ENCODE data around the gene FGB.
"Not testable (repeated sequence)": the region's sequence is repeated elsewhere in the genome, so short reads cannot be mapped to it uniquely, and the experiment has no call there.

The FGB gene

GRCh38 chr4:154579927-154580326 is 17.1 kb downstream of the FGB start:
- Mint-ChIP-seq H3K4me3 (no peak overlapping the region), H3K9me3 (no peaks in the 10 kb centered on the region), H3K4me1 (no peaks in the 10 kb centered on the region), H3K36me3 (no peaks in the 10 kb centered on the region), H3K27me3 (peaks cover 15 to 27% of the 10 kb centered on the region in 2 donors), H3K27ac (no peak overlapping the region)
- ATAC-seq (replicated peaks) (no peak), DNase-seq (no peak)

GRCh38 chr4:154582723-154583122 is 19.9 kb downstream of the FGB start:
- DNase-seq = no peak
- no peaks in the 10 kb centered on the region for H3K9me3 Mint-ChIP-seq
- peaks cover 28 to 39% of the 10 kb centered on the region in 2 donors for H3K27me3 Mint-ChIP-seq
- H3K4me1 Mint-ChIP-seq = no peaks in the 10 kb centered on the region
- H3K4me3 Mint-ChIP-seq = no peak overlapping the region
- H3K36me3 Mint-ChIP-seq = no peaks in the 10 kb centered on the region
- H3K27ac Mint-ChIP-seq = no peak overlapping the region
- no peak for ATAC-seq (replicated peaks)

- DNase-seq (no peak), ATAC-seq (replicated peaks) (no peak)
- Mint-ChIP-seq H3K36me3 (no peaks in the 10 kb centered on the region), H3K27me3 (peaks cover 28 to 40% of the 10 kb centered on the region in 2 donors), H3K4me3 (no peak overlapping the region), H3K9me3 (no peaks in the 10 kb centered on the region), H3K4me1 (no peaks in the 10 kb centered on the region), H3K27ac (no peak overlapping the region)
Observed at GRCh38 chr4:154583230-154583629, 20.4 kb downstream of the FGB start.

- Mint-ChIP-seq H3K27ac (no peak overlapping the region), H3K4me3 (no peak overlapping the region)
Observed at GRCh38 chr4:154583677-154584076, 20.9 kb downstream of the FGB start.

GRCh38 chr4:154584259-154584658 is 21.4 kb downstream of the FGB start:
- Mint-ChIP-seq H3K4me3 (no peak overlapping the region), H3K4me1 (no peaks in the 10 kb centered on the region), H3K36me3 (no peaks in the 10 kb centered on the region), H3K27me3 (peaks cover 24 to 37% of the 10 kb centered on the region in 2 donors), H3K9me3 (no peaks in the 10 kb centered on the region), H3K27ac (no peak overlapping the region)
- ATAC-seq (replicated peaks) = no peak
- no peak for DNase-seq

More at GRCh38 chr4:154583677-154584076, 20.9 kb downstream of the FGB start:
- H3K36me3 Mint-ChIP-seq = no peaks in the 10 kb centered on the region
- no peaks in the 10 kb centered on the region for H3K4me1 Mint-ChIP-seq
- no peaks in the 10 kb centered on the region for H3K9me3 Mint-ChIP-seq
- no peak for ATAC-seq (replicated peaks)
- peaks cover 28 to 40% of the 10 kb centered on the region in 2 donors for H3K27me3 Mint-ChIP-seq
- no peak for DNase-seq

GRCh38 chr4:154585369-154586018 is 22.7 kb downstream of the FGB start:
- H3K36me3 Mint-ChIP-seq = no peaks in the 10 kb centered on the region
- H3K4me1 Mint-ChIP-seq = no peaks in the 10 kb centered on the region
- DNase-seq = no peak
- no peak overlapping the region for H3K27ac Mint-ChIP-seq
- ATAC-seq (replicated peaks) = no peak
- no peaks in the 10 kb centered on the region for H3K9me3 Mint-ChIP-seq
- H3K27me3 Mint-ChIP-seq = peaks cover 25 to 47% of the 10 kb centered on the region in 2 donors
- H3K4me3 Mint-ChIP-seq = no peak overlapping the region

- no peaks in the 10 kb centered on the region for H3K36me3 Mint-ChIP-seq
- ATAC-seq (replicated peaks) (no peak), DNase-seq (no peak)
- H3K9me3 Mint-ChIP-seq = no peaks in the 10 kb centered on the region
- H3K27me3 Mint-ChIP-seq = peaks cover 25 to 51% of the 10 kb centered on the region in 2 donors
- H3K27ac Mint-ChIP-seq = no peak overlapping the region
- no peak overlapping the region for H3K4me3 Mint-ChIP-seq
- H3K4me1 Mint-ChIP-seq = no peaks in the 10 kb centered on the region
Observed at GRCh38 chr4:154586296-154587033, 23.7 kb downstream of the FGB start.

GRCh38 chr4:154588198-154588597 is 25.4 kb downstream of the FGB start:
- ATAC-seq (replicated peaks) (no peak), DNase-seq (no peak)
- Mint-ChIP-seq H3K36me3 (no peaks in the 10 kb centered on the region), H3K9me3 (no peaks in the 10 kb centered on the region), H3K27me3 (peaks cover 25 to 47% of the 10 kb centered on the region in 2 donors), H3K4me3 (no peak overlapping the region), H3K27ac (no peak overlapping the region), H3K4me1 (no peaks in the 10 kb centered on the region)

GRCh38 chr4:154589296-154590197 is 26.7 kb downstream of the FGB start:
- H3K9me3 Mint-ChIP-seq = no peaks in the 10 kb centered on the region
- no peak overlapping the region for H3K27ac Mint-ChIP-seq
- no peak for ATAC-seq (replicated peaks)

GRCh38 chr4:154590329-154591006 is 27.7 kb downstream of the FGB start, which contains the start of gene FGA:
Gene FGA (minus strand): TSS chr4:154590742. CDS start chr4:154590687, 55 bp downstream.
- Mint-ChIP-seq H3K9me3 (no peaks in the 10 kb centered on the region), H3K36me3 (no peaks in the 10 kb centered on the region), H3K27me3 (peaks cover 22 to 47% of the 10 kb centered on the region in 2 donors), H3K27ac (no peak within 1 kb of the TSS), H3K4me1 (no peaks in the 10 kb centered on the region), H3K4me3 (no peak within 1 kb of the TSS)
- DNase-seq = no peak
- ATAC-seq (replicated peaks) = no peak

More at GRCh38 chr4:154589296-154590197, 26.7 kb downstream of the FGB start:
- Mint-ChIP-seq H3K4me3 (no peak overlapping the region), H3K4me1 (no peaks in the 10 kb centered on the region), H3K36me3 (no peaks in the 10 kb centered on the region), H3K27me3 (peaks cover 27 to 50% of the 10 kb centered on the region in 2 donors)
- no peak for DNase-seq

GRCh38 chr4:154591890-154592289 is 29.1 kb downstream of the FGB start:
- ATAC-seq (replicated peaks) (no peak), DNase-seq (no peak)
- Mint-ChIP-seq H3K4me1 (no peaks in the 10 kb centered on the region), H3K36me3 (no peaks in the 10 kb centered on the region), H3K27me3 (peaks cover 17 to 36% of the 10 kb centered on the region in 2 donors), H3K4me3 (no peak overlapping the region), H3K27ac (no peak overlapping the region), H3K9me3 (no peaks in the 10 kb centered on the region)

- H3K27me3 Mint-ChIP-seq = peaks cover 21 to 29% of the 10 kb centered on the region in 2 donors
- H3K9me3 Mint-ChIP-seq = no peaks in the 10 kb centered on the region
- no peaks in the 10 kb centered on the region for H3K4me1 Mint-ChIP-seq
- H3K36me3 Mint-ChIP-seq = no peaks in the 10 kb centered on the region
- no peak overlapping the region for H3K4me3 Mint-ChIP-seq
- no peak overlapping the region for H3K27ac Mint-ChIP-seq
- DNase-seq (no peak), ATAC-seq (replicated peaks) (no peak)
Observed at GRCh38 chr4:154593868-154594267, 31.1 kb downstream of the FGB start.

GRCh38 chr4:154594343-154594742 is 31.5 kb downstream of the FGB start:
- H3K27ac Mint-ChIP-seq; DNase-seq; H3K4me3 Mint-ChIP-seq; H3K36me3 Mint-ChIP-seq; H3K4me1 Mint-ChIP-seq; H3K9me3 Mint-ChIP-seq; ATAC-seq (replicated peaks): not testable (repeated sequence)
- H3K27me3 Mint-ChIP-seq = peaks cover 21 to 27% of the 10 kb centered on the region in 2 donors

GRCh38 chr4:154595807-154596206 is 33.0 kb downstream of the FGB start:
- ATAC-seq (replicated peaks) = no peak
- Mint-ChIP-seq H3K36me3 (no peaks in the 10 kb centered on the region), H3K9me3 (no peaks in the 10 kb centered on the region), H3K27me3 (peaks cover 12 to 21% of the 10 kb centered on the region in 2 donors), H3K4me1 (no peaks in the 10 kb centered on the region), H3K27ac (no peak overlapping the region), H3K4me3 (no peak overlapping the region)
- no peak for DNase-seq

Measured in stimulated activated naive B cell treated with anti-CD40 and anti-IgM and Interleukin-4, amounts not matched to agents 10 μg/mL and 1 μg/mL and 100 μg/mL, for 72 hours (primary cell).